ENCODE results near the gene ALK. TPM values are rescaled to one million over a fixed set of nuclear protein-coding genes. Genes with fewer than 3 reads are reported as not detected.

The ALK gene
- total RNA-seq, 6 donors from 2014 or later: 0.17 to 2.1 (median 0.35) TPM

GRCh38 chr2:29224693-29225551 is 696.5 kb downstream of the ALK start:
- Histone ChIP-seq H3K27ac (peak overlapping the region in 1 of 4 donors; percentile 43), H3K4me1 (no peaks in the 10 kb centered on the region), H3K36me3 (no peaks in the 10 kb centered on the region), H3K4me3 (no peak overlapping the region), H3K27me3 (no peaks in the 10 kb centered on the region), H3K9me3 (no peaks in the 10 kb centered on the region)
- DNase-seq (no peak), ATAC-seq (ENCODE audit: low FRiP score in 2 of 2) (no peak)
- WGBS, 2 donors: 77 to 78% methylated on average over 16 to 17 of the region's 17 CpGs
- TF ChIP-seq EP300 (IDR thresholded peaks at IDR 0.05) (no peak), POLR2AphosphoS5 (IDR thresholded peaks at IDR 0.05) (no peak), CTCF (IDR thresholded peaks at IDR 0.05) (no peak), POLR2A (IDR thresholded peaks at IDR 0.05) (no peak)

GRCh38 chr2:29223851-29224692 is 697.3 kb downstream of the ALK start:
- Histone ChIP-seq H3K27ac (peak overlapping the region in 1 of 4 donors; percentile 43), H3K27me3 (no peaks in the 10 kb centered on the region), H3K9me3 (no peaks in the 10 kb centered on the region), H3K4me1 (no peaks in the 10 kb centered on the region), H3K4me3 (no peak overlapping the region), H3K36me3 (no peaks in the 10 kb centered on the region)
- DNase-seq: peak in 1 of 2 donors; percentile 60
- peak; percentile 25 to 84 for ATAC-seq (ENCODE audit: low FRiP score in 2 of 2)
- TF ChIP-seq POLR2AphosphoS5 (IDR thresholded peaks at IDR 0.05) (peak; percentile 7 to 10), CTCF (IDR thresholded peaks at IDR 0.05) (no peak)
- 73 to 75% methylated on average over 7 of the region's 7 CpGs for WGBS, 2 donors

- DNase-seq (peak in 1 of 2 donors; percentile 15), ATAC-seq (ENCODE audit: low FRiP score in 2 of 2) (no peak)
- Histone ChIP-seq H3K4me1 (no peaks in the 10 kb centered on the region), H3K36me3 (no peaks in the 10 kb centered on the region), H3K27ac (peak overlapping the region in 1 of 4 donors; percentile 43), H3K27me3 (no peaks in the 10 kb centered on the region), H3K4me3 (no peak overlapping the region), H3K9me3 (no peaks in the 10 kb centered on the region)
- WGBS, 2 donors: 93 to 100% methylated on average over 7 to 11 of the region's 11 CpGs
- no peak for TF ChIP-seq EP300 (IDR thresholded peaks at IDR 0.05)
- TF ChIP-seq POLR2AphosphoS5 (IDR thresholded peaks at IDR 0.05): no peak
- no peak for TF ChIP-seq POLR2A (IDR thresholded peaks at IDR 0.05)
- no peak for TF ChIP-seq CTCF (IDR thresholded peaks at IDR 0.05)
Observed at GRCh38 chr2:29223257-29223656, 698.1 kb downstream of the ALK start.

DNA sequence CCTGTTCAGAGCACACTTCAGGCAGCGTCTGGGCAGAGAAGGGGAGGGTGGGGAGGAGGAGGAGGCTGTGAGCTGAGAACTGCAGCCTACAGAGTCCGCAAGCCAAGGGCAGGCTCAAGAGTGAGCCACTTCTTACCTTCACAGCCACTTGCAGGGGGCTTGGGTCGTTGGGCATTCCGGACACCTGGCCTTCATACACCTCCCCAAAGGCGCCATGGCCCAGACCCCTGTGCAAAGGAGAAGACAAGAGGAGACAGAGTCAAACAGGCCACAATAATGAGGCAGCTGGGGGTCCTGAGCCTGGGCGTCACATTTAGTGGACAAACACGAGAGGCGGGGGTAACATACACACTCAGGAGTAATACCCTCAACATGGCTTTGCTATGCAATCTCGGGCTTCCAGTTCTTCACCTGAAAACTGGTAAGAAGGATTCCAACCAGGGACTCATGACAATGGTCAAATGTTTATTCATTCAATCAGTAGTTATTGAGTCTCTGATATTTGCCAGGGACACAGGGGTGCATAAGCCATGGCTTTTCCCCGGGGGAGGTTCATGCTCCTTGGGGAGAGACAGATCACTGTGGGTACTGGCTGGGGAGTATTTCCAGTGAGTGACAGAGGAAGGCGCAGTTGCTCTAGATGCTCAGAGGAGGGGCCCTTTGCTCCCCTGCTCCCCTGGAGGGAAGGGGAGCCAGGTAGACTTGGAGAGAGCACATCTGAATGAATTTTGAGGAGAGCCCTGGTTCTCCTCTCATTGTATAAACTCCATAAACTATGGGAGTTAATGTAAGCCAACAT is 698.8 kb downstream of the ALK start:
- 71 to 82% methylated on average over 8 to 11 of the region's 11 CpGs for WGBS, 2 donors
- TF ChIP-seq CTCF (IDR thresholded peaks at IDR 0.05) (no peak), POLR2AphosphoS5 (IDR thresholded peaks at IDR 0.05) (no peak), EP300 (IDR thresholded peaks at IDR 0.05) (no peak), POLR2A (IDR thresholded peaks at IDR 0.05) (no peak)
- Histone ChIP-seq H3K36me3 (no peaks in the 10 kb centered on the region), H3K27me3 (no peaks in the 10 kb centered on the region), H3K9me3 (no peaks in the 10 kb centered on the region), H3K27ac (peak overlapping the region in 1 of 4 donors; percentile 43), H3K4me1 (no peaks in the 10 kb centered on the region), H3K4me3 (no peak overlapping the region)
- ATAC-seq (ENCODE audit: low FRiP score in 2 of 2) (no peak), DNase-seq (peak in 1 of 2 donors; percentile 16)
